HepG2 (cell line): ENCODE measurements around the gene CROCC. TPM values are rescaled to one million over a fixed set of nuclear protein-coding genes. Genes with fewer than 3 reads are reported as not detected.
A peak's percentile ranks its signal among the peaks of the same experiment; 100 is the strongest.

Experiments
- ARNT ChIP-seq: fragments of 450-650 bp; IDR thresholded peaks from 2 replicates; pipeline ENCODE4 v1.6.1; 2017
- FIP1L1 ChIP-seq: fragments of 200-400 bp; formaldehyde crosslinking; IDR thresholded peaks from 2 replicates; pipeline ENCODE4 v1.6.1; 2018; ENCODE audit warnings: low read depth, mild to moderate bottlenecking, low read length, moderate library complexity, borderline replicate concordance; ENCODE audit not compliant: insufficient read depth
- FOXA3 ChIP-seq: IDR thresholded peaks from 2 replicates; pipeline ENCODE4 v1.6.1; 2016; ENCODE audit warnings: missing genetic modification reagents, missing compliant biosample characterization
- HOXA3 ChIP-seq: sonication (generic); formaldehyde crosslinking; IDR thresholded peaks from 2 replicates; pipeline ENCODE4 v1.5.0; 2020; ENCODE audit warnings: missing genetic modification reagents
- MAF1 ChIP-seq: sonication (generic); formaldehyde crosslinking; IDR thresholded peaks from 2 replicates; pipeline ENCODE4 v1.5.0; 2020; ENCODE audit warnings: missing genetic modification reagents, borderline replicate concordance
- NFYB ChIP-seq: sonication (generic); formaldehyde crosslinking; IDR thresholded peaks from 2 replicates; pipeline ENCODE4 v1.4.0; 2020; ENCODE audit warnings: missing genetic modification reagents
- NPAS2 ChIP-seq: sonication (generic); formaldehyde crosslinking; IDR thresholded peaks from 2 replicates; pipeline ENCODE4 v1.8.0; 2022; ENCODE audit warnings: mild to moderate bottlenecking, missing genetic modification reagents, borderline replicate concordance
- PCBP1 ChIP-seq: fragments of 200-400 bp; formaldehyde crosslinking; IDR thresholded peaks from 2 replicates; pipeline ENCODE4 v1.6.1; 2017; ENCODE audit warnings: mild to moderate bottlenecking, low read depth, low read length, borderline replicate concordance
- WIZ ChIP-seq: sonication (generic); formaldehyde crosslinking; IDR thresholded peaks from 2 replicates; pipeline ENCODE4 v1.5.1; 2020; ENCODE audit warnings: mild to moderate bottlenecking, missing genetic modification reagents
- ZBTB33 ChIP-seq: sonication (generic); formaldehyde crosslinking; IDR thresholded peaks from 2 replicates; pipeline ENCODE4 v1.4.0; 2020; ENCODE audit warnings: missing genetic modification reagents
- ZNF230 ChIP-seq: sonication (generic); formaldehyde crosslinking; IDR thresholded peaks from 2 replicates; pipeline ENCODE4 v1.4.0; 2020; ENCODE audit warnings: mild to moderate bottlenecking, missing genetic modification reagents
- ZNF468 ChIP-seq: sonication (generic); formaldehyde crosslinking; IDR thresholded peaks from 2 replicates; pipeline ENCODE4 v1.8.0; 2022; ENCODE audit warnings: mild to moderate bottlenecking, moderate library complexity, missing genetic modification reagents
- ZNF616 ChIP-seq: sonication (generic); formaldehyde crosslinking; IDR thresholded peaks from 2 replicates; pipeline ENCODE4 v1.5.0; 2020; ENCODE audit warnings: low read depth, mild to moderate bottlenecking, missing genetic modification reagents
- ZNF691 ChIP-seq: sonication (generic); formaldehyde crosslinking; IDR thresholded peaks from 2 replicates; pipeline ENCODE4 v1.4.0; 2020; ENCODE audit warnings: missing genetic modification reagents, low read depth, mild to moderate bottlenecking, borderline replicate concordance
- ZNF792 ChIP-seq: IDR thresholded peaks from 2 replicates; pipeline ENCODE4 v1.6.1; 2016
- ZNF841 ChIP-seq: sonication (generic); formaldehyde crosslinking; IDR thresholded peaks from 2 replicates; pipeline ENCODE4 v1.8.1; 2023; ENCODE audit warnings: missing genetic modification reagents, borderline replicate concordance
- ZSCAN12 ChIP-seq: sonication (generic); formaldehyde crosslinking; IDR thresholded peaks from 2 replicates; pipeline ENCODE4 v1.9.0; 2021; ENCODE audit warnings: mild to moderate bottlenecking, missing genetic modification reagents
- polyA plus RNA-seq, 8 experiments: library from polyadenylated mRNA; depleted of rRNA in 3 of 8; stranded (reverse) in 7 of 8; unstranded in 1 of 8; fragments of >200 nt; fragmentation: Illumina TruSeq in 4 of 8; extraction: Trizol in 4 of 8; gene quantifications; 2 replicates each; pipeline versions ENCODE4 v1.2.1 to v1.2.3, GENCODE V29; 2011 to 2016; ENCODE audit warnings: low read depth in 4 of 8, missing spikeins in 1 of 8, mixed read lengths in 1 of 8; ENCODE audit not compliant: insufficient read depth in 1 of 8
- total RNA-seq, 5 experiments: library from RNA; depleted of rRNA; stranded (reverse); fragments of >200 nt; fragmentation: Illumina TruSeq; extraction: Trizol; gene quantifications; 2 replicates each; pipeline ENCODE4 v1.2.3, GENCODE V29; 2016; ENCODE audit warnings: low read depth in 1 of 5
- TF ChIP-seq, protein P1 (sequence below): sonication (generic); formaldehyde crosslinking; IDR thresholded peaks from 2 replicates; pipeline ENCODE4 v1.5.1; 2020; ENCODE audit warnings: missing genetic modification reagents, mild to moderate bottlenecking, borderline replicate concordance
- TF ChIP-seq, protein P2 (sequence below): sonication (generic); formaldehyde crosslinking; IDR thresholded peaks from 2 replicates; pipeline ENCODE4 v1.4.0; 2020; ENCODE audit warnings: missing genetic modification reagents

CROCC gene
- total and polyA plus RNA-seq, 2 of the 13 experiments (the other 11 are each of a cell fraction or from before 2014, with no cell fraction given) = 7.8 to 15.5 TPM

DNA sequence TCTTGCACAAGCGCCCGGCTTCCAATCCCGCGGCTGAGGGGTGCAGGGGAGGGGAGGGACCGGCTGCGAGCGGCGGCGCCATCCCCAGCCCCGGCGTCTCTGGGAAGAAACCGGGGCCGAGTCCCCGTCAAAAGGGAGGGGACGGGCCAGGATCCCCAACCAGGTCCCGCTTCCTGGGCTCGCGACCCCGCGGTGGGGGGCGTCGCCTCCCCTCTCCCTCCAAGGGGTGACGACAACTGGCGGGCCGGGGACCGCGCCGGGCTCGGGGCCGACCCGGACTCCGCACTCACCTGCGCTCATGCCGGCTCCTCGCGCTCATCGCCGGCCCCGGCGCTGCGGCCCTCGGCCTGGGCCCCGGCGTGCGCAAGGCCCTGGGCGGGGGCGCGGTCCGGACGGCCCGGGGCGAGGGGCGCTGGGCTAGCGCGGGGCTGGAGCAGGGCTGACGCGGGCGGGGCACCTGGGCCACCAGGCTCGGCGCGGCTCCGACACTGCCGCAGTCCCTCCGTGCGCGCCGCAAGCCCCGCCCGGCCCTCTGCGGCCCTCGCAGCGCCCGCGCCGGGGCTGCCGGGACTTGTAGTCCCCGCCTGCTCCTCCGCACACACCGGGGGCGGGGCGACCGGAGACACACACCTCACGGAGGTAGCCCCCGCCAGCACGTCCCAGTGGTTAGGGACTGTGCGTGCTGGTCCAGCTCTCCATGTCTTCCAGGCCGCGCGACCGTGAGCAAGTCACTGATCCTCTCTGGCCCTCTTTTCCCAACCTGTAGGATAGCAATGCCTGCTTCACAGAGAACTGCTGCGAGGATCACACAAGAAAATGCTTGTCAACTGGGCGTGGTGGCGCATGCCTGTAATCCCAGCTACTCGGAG, 89.9 kb downstream of the CROCC start, which contains the start of gene ATP13A2 (continued):
- TF ChIP-seq ZNF841 (no peak), ZBTB33 (CRISPR knock-in tag) (no peak), PCBP1 (no peak), ZNF468 (no peak), ZNF792 (no peak), NPAS2 (CRISPR knock-in tag) (no peak), MAF1 (CRISPR knock-in tag) (no peak), FIP1L1 (no peak), ZNF616 (CRISPR knock-in tag) (no peak), FOXA3 (CRISPR knock-in tag) (peak; percentile 27; the same call in 1 of the 2 replicates), HOXA3 (CRISPR knock-in tag) (peak; percentile 81), ZNF691 (CRISPR knock-in tag) (no peak), NFYB (CRISPR knock-in tag) (no peak), WIZ (CRISPR knock-in tag) (no peak), ZNF230 (CRISPR knock-in tag) (no peak), ZSCAN12 (CRISPR knock-in tag) (no peak), ARNT (no peak)
- TF ChIP-seq, protein P1, sequence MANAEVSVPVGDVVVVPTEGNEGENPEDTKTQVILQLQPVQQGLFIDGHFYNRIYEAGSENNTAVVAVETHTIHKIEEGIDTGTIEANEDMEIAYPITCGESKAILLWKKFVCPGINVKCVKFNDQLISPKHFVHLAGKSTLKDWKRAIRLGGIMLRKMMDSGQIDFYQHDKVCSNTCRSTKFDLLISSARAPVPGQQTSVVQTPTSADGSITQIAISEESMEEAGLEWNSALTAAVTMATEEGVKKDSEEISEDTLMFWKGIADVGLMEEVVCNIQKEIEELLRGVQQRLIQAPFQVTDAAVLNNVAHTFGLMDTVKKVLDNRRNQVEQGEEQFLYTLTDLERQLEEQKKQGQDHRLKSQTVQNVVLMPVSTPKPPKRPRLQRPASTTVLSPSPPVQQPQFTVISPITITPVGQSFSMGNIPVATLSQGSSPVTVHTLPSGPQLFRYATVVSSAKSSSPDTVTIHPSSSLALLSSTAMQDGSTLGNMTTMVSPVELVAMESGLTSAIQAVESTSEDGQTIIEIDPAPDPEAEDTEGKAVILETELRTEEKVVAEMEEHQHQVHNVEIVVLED (CRISPR knock-in tag) = peak; percentile 92
- TF ChIP-seq, protein P2, sequence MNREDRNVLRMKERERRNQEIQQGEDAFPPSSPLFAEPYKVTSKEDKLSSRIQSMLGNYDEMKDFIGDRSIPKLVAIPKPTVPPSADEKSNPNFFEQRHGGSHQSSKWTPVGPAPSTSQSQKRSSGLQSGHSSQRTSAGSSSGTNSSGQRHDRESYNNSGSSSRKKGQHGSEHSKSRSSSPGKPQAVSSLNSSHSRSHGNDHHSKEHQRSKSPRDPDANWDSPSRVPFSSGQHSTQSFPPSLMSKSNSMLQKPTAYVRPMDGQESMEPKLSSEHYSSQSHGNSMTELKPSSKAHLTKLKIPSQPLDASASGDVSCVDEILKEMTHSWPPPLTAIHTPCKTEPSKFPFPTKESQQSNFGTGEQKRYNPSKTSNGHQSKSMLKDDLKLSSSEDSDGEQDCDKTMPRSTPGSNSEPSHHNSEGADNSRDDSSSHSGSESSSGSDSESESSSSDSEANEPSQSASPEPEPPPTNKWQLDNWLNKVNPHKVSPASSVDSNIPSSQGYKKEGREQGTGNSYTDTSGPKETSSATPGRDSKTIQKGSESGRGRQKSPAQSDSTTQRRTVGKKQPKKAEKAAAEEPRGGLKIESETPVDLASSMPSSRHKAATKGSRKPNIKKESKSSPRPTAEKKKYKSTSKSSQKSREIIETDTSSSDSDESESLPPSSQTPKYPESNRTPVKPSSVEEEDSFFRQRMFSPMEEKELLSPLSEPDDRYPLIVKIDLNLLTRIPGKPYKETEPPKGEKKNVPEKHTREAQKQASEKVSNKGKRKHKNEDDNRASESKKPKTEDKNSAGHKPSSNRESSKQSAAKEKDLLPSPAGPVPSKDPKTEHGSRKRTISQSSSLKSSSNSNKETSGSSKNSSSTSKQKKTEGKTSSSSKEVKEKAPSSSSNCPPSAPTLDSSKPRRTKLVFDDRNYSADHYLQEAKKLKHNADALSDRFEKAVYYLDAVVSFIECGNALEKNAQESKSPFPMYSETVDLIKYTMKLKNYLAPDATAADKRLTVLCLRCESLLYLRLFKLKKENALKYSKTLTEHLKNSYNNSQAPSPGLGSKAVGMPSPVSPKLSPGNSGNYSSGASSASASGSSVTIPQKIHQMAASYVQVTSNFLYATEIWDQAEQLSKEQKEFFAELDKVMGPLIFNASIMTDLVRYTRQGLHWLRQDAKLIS = no peak
